Measurements from ENCODE around the gene KRT72.
"Not testable (repeated sequence)": the region's sequence is repeated elsewhere in the genome, so short reads cannot be mapped to it uniquely, and the experiment has no call there.

KRT72 gene

DNA sequence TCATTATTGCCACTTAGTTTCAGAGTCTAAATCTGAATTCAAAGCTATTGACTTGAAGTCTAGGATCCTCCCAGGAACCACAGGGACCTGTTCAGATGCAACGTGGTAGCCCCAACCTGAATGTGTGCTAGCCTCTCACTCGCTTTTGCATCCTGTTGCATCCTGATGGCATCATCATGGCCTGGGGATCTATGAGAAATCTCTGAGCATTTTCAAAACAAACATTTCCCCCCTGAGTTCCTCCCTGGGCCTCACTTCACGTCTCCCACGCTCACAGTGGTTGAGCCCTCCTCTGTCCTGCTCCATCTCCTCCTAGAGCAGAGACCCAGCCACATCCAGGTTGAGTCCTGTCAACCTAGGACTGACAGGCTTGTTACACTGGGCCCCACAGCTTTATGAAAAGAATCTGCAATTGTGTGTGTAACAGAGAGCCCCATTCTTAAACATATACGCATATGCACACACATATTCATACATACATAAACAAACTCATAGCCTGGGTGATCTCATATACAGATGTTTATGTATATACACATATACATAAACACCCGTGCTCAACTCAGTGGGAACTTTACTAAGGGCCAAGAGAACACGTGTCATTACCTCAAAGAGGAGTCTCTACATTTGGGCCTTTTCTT lies 5.4 kb upstream of the KRT72 start:
- DNase-seq (ENCODE audit: low spot score) = no peak

DNA sequence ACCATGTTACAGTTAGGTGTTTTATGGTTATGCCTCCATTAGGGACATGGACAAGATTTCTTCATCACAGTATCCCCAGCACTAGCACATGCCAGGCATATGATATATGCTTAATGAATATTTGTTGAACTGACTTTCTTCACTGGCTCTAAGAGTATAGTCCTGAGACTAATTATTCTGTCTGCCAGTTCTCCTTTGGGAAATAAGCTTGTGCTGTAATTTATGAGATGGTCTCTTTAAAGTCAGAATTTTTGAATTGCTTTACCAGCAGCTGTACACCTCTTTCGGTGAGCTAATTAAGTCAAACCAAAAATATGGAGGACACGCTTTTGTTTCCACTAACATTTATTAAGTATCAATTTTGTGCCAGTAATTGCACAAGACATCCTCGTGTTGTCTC lies 4.8 kb upstream of the KRT72 start:
- DNase-seq (ENCODE audit: low spot score) = no peak

DNA sequence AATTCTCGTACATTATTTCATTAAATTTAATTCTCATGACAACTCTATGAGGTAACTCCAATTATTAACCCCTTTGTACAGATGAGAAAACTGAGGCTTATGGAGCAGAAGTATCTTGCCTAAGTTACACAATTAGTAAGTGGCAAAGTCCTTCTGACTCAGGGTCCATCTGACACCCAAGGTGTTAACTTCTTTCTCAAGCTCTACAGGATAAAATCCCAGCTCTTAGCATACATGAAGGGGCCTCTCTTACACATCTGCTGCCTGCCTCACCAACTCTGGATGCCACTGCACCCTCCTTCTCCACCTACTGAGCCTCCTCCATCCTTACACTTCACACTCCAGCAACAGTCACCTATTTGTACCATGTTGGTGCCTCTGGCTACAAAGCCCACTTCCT lies 4.3 kb upstream of the KRT72 start:
- no peak for DNase-seq (ENCODE audit: low spot score)

DNA sequence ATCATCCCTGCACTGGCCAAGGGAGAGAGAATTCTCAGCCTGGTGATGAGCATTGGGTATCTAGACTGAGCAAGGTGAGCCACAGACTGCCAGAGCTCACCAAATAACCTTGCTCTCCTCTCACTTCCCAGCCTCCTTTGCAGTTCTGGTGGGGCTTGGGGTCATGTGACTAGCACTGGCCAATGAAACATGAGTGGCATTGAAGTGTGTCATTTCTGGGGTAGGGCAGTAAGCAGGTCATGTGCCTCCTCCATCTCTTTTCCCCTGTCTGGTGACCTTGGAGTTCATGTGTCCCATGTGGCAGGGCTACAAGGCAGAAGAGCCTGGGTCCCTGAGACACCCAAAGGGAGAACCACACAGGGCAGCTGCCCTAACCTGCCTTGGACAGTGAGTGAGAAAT lies 3.6 kb upstream of the KRT72 start:
- no peak for DNase-seq (ENCODE audit: low spot score)

DNA sequence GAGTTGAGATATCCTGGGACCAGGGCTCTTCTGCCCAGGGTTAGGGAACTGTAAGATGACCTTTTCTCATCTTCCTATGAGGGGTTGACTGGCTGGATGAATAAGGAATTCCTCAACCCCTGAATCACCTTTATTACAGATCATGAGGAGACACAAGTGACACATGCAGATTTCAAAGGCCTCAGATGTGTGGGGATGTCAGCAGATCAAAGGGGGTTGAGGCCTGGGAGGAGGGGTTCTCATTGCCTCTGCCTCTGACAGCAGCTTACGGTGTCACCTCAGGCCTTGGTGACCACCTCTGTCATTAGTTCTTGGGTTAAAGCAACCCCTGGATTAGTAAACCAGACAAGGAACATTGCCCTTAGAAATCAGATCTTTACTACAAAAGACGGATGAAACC lies 2.1 kb upstream of the KRT72 start:
- DNase-seq (ENCODE audit: low spot score) = no peak

DNA sequence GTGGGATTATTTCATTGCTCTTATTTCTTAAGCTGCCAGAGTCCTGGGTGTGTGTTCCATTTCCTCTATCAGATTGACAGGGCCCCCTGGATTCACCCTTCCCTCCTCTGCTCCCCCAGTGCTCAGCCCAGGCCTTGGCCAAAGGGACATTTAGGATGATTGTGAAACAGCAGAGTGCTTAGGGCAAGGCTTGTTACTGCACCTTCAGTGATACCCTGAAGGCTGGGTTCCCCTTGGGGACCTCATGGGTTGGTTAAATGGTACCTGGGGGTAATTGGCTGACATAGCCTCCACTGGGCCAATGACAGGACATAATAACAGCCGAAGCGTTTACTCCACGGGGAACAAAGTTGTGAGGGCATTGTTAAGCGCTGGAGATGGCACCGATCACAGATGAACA lies 1.3 kb upstream of the KRT72 start:
- DNase-seq (ENCODE audit: low spot score) = no peak

DNA sequence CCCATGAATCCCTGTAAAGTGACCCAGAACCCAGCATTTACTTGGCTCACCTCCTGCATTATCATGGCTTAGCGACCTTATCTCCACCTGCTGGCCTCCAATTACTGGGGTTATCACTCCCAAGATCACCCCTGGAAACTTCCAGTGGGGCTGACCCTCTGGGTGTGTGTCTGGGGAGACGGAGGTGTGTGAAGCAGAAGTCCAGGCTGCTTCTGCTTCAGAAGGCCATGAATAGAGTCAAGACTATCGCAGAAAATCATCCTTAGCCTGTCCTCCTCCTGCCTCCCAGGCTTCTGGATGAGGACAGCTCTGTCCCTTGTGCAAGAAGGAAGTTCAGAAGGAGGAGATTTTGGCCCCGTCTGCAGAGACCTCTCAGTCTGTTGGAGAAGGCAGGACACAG lies 408 bp upstream of the KRT72 start:
- no peak for DNase-seq (ENCODE audit: low spot score)

DNA sequence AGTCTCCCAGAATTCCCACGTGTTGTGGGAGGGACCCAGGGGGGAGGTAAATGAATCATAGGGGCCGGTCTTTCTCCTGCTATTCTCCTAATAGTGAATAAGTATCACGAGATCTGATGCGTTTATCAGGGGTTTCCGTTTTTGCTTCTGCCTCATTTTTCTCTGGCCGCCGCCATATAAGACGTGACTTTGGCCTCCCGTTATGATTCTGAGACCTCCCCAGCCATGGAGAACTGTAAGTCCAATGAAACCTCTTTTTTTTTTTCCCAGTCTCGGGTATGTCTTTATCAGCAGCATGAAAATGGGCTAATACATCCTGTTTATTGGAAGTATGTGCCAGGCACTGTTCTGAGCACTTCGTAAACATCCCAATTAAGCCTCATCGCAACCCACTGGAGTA lies 788 bp downstream of the KRT72 start:
- no peak for DNase-seq (ENCODE audit: low spot score)

DNA sequence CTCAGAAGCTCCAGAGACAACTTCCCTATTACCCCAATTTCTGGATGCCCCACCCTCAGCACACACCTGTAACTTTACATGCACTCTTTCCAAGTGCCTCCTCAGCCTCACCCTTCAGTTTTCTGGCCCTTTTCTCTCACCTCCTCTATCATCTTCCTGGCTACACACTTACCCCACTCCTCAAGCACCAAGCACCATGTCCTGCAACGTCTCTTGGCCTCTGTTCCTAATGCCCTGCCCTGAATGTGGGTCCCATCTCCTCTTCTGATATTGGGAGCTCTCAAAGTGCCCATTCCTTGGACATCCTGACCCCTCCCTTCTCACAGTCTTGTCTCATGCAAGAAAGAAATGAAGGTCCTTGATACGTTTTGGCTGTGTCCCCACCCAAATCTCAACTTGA lies 1.2 kb downstream of the KRT72 start:
- DNase-seq (ENCODE audit: low spot score) = no peak

DNA sequence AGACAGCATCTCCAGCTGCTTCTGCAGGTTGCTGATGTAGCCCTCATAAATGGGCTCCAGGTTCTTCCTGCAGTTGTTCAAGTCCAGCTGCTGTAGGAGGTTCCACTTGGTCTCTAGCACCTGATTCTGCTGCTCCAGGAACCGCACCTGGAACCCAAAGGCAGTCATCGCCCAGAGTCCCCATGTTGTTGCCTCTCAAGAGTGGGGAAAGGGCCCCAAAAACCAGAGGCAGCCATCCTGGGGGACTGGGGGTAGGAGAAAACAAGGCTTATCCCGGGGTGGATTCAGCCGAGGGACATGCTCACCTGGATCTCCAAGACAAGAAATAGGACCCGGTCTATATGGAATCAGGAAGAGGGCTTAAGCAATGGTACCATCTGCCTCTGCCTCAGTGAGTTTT lies 2.3 kb downstream of the KRT72 start:
- DNase-seq (ENCODE audit: low spot score) = no peak

DNA sequence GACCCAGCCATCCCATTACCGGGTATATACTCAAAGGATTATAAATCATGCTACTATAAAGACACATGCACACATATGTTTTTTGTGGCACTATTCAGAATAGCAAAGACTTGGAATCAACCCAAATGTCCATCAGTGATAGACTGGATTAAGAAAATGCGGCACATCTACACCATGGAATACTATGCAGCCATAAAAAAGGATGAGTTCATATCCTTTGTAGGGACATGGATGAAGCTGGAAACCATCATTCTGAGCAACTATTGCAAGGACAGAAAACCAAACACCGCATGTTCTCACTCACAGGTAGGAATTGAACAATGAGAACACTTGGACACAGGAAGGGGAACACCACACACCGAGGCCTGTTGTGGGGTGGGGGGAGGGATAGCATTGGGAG lies 7.0 kb downstream of the KRT72 start:
- not testable (repeated sequence) for DNase-seq (ENCODE audit: low spot score)

DNA sequence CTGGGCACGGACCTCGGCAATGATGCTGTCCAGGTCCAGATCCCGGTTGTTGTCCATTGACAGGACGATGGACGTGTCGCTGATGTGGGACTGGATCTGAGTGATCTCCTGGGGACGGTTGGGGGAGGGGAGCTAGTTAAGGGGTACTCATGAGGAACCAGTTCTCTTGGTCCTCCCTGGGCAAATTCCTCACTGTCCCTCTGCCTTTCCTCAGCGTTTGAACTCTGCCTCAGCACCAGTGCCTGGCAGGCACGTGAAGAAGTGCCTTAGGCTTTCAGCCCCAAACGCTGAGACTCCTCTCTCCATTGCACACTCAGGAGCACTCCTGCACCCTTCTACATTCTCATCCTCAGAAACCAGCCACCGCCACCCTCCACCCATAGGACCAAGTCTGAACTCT lies 9.7 kb downstream of the KRT72 start:
- DNase-seq (ENCODE audit: low spot score) = no peak

DNA sequence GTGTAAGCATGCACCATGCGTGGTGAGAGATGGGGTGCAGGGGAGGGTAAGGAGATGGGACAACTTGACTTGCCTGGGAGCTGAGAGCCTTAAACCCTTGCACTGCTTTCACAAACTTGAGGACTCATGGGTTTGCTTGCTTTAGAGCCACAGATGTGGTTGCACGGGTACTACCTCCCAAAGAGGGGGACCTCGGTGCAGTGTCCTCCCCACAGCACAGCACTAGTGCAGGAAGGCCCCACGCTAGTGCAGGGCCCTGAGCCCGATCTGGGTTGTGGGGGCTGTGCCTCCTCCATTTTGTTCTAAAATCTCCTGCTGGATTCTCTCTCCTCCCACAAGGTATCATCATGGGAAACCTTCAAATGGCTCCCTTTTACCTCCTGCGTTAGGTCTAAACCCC lies 11.2 kb downstream of the KRT72 start:
- no peak for DNase-seq (ENCODE audit: low spot score)

DNA sequence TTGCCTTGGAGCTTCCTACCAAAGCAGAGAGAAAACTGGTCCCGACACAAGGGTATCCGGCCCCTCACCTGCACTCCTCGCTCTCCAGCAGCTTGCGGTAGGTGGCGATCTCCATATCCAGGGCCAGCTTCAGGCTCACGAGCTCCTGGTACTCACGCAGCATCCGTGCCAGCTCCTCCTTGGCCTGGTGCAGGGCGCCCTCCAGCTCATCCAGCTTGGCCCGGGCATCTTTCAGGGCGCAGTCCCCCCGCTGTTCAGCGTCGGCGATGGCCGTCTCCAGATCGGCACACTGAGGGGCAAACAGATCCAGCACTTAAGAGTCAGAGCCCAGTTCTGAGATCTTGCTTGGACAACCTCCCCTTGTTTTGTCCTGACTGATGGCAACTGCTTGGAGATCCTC lies 13.7 kb downstream of the KRT72 start:
- DNase-seq (ENCODE audit: low spot score) = peak; percentile 18

DNA sequence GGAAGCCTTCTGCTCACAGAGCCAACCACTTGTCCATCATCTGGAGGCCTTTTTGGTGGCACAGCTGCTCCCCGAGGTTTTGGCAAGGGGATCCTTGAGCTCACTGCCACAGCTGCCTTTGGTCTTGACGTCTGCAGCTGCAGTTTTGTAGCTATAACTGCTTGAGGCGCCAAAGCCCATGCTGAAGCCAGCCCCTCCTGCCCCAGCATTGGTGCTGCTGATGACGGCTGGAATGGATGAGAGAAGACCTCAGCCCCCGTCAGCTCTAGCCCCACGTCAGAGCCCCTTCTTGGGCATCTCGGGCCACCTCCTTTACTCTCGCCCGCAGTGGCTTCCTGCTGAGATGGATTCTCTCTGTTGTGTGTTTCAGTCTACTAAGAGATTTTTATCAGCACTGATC lies 15.3 kb downstream of the KRT72 start:
- no peak for DNase-seq (ENCODE audit: low spot score)

DNA sequence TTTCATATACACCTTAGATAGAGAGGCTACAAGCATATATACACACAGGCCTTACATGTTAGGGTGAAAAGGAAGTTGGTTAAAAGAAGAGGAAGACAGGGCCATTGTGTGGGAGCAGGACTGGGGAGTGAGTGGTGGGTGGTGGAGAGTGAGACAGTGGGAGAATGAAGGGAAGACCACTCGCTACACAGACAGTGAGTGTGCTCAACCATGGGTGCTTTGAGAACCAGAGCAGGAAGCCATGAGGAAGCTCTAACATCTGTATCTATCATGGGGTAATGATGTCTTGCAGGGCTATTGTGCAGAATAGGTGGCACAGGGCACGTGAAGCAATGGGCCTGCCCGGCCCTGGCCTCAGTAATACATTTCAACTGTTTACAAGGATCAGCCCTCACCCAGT lies 16.2 kb downstream of the KRT72 start:
- no peak for DNase-seq (ENCODE audit: low spot score)

DNA sequence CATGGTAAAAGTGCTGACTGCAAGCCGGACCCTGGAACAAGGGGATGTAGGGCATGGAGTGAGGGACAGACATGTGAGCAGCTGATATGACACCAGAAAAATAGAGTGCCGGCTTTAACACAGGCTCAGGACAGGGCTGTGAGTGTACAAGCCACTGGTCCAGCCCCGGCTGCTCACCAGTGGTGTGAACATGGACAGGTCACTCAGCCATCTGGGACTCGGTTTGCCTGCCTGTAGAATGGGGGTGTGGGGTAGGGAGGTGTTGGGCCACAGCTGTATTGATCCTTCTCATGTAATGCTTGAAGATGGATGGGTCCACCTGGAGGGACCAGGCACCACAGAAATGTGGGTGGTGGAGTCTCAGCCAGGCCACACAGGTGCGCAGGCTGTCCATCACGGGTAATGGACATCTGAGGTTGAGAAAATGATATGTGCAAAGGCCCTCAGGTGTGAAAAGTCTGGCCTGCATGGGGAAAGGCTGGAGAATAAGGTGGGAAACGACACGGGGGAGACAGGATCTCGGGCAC lies 17.0 kb downstream of the KRT72 start:
- DNase-seq (ENCODE audit: low spot score) = no peak

DNA sequence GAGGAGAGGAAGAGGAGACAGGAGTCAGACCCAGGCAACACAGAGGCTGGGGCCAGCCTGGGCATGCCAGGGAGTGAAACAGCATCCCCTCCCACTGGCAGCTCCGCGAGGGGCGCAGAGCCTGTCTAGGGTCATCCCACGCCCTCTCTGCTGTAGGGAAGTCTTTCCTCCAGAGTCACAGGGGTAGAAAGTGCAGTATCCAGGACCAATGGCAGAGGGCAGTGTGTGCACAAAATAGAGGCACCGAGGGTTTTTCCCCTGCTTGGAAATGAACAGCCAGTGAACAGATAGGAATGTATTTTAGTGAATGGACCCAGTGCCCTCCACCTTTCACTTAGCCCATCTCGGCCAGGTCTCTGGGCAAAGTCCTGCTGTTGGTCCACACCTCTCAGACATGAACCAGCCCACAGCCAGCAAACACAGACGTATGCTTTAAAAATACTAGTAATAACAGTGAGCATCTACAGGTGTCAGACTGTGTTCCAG lies 18.2 kb downstream of the KRT72 start:
- DNase-seq (ENCODE audit: low spot score) = peak; percentile 82

DNA sequence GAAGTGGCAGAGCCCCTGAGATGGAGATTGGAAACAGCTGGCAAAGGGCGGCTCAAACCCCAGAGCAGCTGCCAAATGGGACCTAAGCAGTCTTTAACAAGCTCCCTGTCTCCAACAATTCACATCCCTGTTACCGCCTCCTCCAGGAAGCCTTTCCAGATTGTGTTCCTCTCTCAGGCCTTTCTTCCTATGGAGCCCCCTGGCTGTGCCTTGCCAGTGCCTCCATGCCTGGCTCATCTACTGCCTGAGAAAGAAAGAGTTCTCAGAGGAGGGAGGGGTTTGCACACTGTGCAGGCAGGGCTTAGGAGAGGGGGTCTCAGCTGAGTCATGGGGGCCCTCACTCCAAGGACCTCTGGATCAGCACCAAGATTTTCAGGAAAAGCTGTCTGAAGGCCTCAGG lies 18.8 kb downstream of the KRT72 start:
- DNase-seq (ENCODE audit: low spot score) = no peak

DNA sequence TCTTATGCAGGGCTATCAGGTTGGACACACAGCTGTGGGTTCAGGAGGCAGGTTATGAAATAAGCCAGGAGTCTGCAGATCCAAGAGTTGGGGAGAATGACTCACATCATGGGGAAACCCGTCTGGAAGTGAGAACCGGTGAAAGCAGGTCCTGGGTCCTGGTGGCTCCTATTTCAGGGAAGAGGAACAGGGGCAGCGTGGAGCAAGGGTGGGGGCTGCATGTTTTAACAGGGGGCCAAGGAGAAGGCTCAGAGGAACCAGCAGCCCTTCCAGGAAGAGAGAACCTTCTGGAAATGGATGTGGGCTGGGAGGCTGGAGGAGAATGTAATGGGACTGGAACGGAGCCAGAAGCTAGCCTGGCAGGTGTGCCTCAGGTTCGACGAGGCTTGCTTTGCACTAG lies 19.8 kb downstream of the KRT72 start:
- DNase-seq (ENCODE audit: low spot score) = no peak

DNA sequence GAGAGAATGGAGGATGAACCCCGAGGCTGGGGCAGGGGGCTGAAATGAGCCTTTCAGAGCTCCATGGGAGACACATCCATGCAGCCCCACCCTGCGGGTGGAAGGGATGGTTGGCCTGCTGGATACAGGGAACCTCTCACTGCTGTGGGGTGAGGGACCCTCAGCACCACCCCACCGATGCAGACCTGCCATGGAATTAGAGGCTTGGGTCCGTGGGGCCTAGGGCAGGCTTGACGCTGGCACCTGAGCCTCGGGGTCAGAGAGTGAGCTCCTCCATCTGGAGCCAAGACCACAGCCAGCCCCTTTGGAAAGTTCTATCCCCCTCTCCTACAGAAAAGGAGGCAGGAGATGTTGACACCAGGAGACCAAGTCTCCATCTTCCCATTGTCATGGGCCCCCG lies 20.2 kb downstream of the KRT72 start:
- no peak for DNase-seq (ENCODE audit: low spot score)

DNA sequence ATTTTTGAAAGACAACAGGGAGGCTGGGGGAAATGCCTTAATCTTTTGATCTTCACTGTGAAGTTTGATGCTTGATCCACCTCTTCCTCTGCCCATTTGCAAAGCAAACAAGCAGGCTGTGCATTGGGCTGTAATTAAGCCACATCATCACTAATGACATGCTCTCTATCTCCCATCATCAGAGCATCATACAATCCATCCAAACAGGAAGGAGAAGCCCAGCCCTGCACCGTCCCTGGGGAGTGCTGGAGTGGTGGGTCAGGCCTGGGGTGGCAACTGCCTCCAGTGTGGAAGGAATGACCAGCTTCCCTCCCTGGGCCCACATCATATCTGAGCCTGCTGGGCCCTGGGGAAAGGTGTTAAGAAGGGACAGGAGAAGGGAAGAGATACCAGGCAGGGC lies 20.8 kb downstream of the KRT72 start:
- no peak for DNase-seq (ENCODE audit: low spot score)

DNA sequence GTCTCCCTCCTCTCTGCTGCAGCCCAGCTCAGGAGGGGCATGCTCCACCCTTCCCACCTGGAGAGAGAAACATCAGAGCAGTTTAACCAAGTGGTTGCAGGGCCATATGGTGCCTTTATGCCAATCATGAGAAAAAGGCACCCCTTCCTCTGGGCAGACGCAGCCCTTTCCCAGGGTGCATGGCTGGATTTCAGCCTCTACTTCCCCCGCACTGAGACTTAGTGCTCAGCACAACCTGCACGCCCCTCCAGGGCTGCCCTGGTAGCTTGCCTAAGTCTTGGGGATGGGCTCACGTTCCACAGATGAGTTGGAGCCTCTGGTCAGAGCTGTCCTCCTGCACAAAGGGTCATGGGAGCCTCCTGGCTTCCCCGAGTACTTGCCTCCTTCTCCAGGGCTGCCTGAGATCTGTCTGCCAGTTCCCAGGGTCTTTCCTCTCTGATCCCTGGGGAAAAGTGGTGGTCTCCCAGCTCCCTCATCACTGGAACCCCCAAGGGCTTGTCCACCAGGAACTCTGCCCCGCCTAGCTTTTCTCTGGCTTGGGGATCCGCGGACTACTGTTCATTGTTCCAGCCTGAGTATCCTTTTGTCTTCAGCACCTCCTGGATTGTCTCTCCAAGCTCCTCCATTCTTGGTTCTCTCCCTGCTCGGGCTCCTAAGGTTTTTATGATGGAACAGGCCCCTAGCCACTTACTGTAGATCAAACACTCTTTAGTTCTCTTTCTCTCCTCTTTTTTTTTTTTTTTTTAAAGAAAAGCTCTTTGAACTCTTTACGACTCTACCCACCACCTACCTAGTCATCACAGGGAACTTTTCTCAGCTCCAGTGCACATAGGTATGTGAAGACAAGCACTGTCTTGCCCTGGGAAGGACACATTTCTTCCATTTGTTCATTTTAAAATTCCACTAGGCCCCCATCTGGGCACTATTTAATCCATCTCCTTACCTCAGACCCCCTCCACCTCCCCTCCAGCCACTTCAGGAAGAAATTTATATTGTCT lies 21.5 kb downstream of the KRT72 start:
- DNase-seq (ENCODE audit: low spot score) = no peak

Data from HuH-7 (cell line).